ENCODE results near the gene IRF3.
A peak's percentile ranks its signal among the peaks of the same experiment; 100 is the strongest.

Gene IRF3, protein sequence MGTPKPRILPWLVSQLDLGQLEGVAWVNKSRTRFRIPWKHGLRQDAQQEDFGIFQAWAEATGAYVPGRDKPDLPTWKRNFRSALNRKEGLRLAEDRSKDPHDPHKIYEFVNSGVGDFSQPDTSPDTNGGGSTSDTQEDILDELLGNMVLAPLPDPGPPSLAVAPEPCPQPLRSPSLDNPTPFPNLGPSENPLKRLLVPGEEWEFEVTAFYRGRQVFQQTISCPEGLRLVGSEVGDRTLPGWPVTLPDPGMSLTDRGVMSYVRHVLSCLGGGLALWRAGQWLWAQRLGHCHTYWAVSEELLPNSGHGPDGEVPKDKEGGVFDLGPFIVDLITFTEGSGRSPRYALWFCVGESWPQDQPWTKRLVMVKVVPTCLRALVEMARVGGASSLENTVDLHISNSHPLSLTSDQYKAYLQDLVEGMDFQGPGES
- total RNA-seq, result 66.6 to 148 (median 121) reads per million in 4 donors

DNA sequence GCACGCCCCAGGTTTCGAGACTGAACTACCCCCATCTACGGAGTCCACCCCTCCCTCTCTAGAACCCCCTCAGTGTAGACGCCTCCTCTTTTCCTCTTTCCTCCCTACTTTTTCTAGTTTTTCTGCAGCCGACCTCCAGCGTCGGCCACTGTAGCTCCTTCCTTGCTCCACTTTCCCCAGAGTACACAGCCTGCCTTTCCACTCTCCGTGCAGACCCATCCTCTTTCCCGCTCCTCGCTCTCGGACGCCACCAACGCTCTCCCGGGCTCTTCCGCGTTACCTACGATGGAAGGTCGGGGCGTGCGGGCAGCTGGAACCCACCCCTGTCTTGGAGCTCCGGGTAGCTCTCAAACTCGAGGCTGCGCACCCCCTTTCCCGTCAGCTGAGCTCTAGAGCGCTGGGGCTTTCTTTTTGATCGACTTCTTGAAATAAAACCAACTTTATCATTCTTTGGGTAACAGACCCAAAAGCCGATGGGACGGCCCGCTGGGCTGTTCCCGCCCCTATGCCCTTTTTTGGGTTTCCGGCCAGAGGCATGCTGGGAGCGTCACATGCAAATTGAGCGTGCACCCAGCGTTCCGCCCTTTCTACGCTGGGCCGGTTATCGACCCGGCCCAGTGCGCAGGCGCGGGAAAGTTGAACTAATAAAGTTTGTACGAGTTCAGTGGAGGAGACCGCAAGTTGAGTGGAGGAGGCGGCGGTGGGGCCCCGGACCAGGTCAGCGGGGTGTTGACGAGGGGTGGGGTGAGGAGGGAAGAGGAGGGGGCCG lies at the start of gene IRF3, which contains the start of gene BCL2L12:
IRF3 (minus strand) TSS at position 507 of the 769 bp plus-strand sequence. CDS start 1,019 bp downstream, outside the sequence.
BCL2L12 (plus strand) TSS at position 583 of the 769 bp plus-strand sequence. CDS start 760 bp downstream, outside the sequence.
- DNase-seq, result peak; percentile 97 to 100 (median 99)

DNA sequence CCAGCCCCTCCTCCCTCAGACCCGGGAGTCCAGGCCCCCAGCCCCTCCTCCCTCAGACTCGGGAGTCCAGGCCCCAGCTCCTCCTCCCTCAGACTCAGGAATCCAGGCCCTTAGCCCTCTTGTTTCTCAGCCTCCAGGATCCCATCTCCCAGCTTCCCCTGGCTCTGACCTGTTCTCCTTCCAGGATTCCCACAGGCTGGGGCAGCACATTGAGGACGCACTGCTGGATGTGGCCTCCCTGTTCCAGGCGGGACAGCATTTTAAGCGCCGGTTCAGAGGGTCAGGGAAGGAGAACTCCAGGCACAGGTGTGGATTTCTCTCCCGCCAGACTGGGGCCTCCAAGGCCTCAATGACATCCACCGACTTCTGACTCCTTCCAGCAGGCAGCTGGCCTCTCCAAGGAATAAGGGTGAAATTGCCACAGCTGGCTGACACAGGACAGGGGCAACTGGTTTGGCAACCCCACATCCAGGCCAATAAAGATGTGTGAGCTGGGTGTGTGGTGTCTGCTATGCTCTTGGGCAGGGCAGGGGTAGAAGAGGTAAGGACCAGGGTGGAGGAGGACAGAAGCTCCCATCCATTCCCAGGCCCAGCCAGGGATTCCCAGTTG lies 47.7 kb upstream of the IRF3 start:
- DNase-seq, result no peak

DNA sequence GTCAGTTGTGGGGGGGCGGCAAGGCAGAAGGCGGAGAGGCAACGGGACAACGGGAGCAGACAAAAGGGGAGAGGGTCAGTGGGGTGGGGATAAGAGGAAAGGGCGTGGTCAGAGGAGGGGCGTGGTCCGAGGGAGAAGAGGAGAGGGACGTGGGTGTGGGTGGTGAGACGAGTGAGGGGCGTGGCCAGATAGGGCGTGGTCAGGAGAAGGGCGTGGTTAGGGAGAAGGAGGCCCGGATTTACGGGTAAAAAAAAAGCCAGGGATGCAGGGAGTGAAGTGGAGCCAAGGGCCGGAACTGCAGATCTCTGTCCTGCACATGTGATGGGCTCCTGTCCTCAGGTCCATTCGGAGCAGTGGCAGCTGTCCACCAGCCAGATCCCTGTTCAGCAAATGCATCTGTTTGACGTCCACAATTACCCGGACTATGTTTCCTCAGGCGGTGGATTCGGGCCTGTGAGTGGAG lies 46.8 kb upstream of the IRF3 start:
- DNase-seq, result no peak

DNA sequence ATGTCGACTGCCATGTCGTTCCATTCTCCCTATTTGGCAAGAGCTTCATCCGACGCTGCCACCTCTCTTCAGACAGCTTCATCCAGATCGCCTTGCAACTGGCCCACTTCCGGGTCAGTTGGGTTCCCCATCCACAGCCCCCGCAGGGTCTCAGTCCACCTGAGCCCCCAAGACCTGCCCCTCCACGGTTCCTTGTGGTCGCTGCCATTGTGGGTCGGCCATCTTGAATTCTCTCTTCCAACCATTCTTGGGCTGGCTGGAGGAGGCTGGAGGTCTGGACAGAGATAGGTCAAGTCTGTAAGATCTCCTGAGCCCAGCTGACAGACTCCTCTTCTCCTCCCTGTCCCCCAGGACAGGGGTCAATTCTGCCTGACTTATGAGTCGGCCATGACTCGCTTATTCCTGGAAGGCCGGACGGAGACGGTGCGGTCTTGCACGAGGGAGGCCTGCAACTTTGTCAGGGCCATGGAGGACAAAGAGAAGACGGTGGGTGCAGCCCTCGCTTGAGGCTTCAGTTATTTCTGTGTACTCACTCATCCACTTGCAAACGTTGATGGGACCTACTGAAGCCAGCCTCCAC lies 44.8 kb upstream of the IRF3 start:
- DNase-seq, result no peak

DNA sequence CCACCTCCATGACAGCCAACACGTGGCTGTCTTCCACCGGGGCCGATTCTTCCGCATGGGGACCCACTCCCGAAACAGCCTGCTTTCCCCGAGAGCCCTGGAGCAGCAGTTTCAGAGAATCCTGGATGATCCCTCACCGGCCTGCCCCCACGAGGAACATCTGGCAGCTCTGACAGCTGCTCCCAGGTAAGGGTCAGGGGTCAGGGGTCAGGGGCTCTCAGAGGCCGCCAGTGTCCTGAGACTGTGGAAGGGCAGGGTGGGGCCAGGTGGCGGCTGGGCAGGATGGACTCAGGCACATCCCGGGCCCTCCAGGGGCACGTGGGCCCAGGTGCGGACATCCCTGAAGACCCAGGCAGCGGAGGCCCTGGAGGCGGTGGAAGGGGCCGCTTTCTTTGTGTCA lies 40.3 kb upstream of the IRF3 start:
- no peak for DNase-seq

DNA sequence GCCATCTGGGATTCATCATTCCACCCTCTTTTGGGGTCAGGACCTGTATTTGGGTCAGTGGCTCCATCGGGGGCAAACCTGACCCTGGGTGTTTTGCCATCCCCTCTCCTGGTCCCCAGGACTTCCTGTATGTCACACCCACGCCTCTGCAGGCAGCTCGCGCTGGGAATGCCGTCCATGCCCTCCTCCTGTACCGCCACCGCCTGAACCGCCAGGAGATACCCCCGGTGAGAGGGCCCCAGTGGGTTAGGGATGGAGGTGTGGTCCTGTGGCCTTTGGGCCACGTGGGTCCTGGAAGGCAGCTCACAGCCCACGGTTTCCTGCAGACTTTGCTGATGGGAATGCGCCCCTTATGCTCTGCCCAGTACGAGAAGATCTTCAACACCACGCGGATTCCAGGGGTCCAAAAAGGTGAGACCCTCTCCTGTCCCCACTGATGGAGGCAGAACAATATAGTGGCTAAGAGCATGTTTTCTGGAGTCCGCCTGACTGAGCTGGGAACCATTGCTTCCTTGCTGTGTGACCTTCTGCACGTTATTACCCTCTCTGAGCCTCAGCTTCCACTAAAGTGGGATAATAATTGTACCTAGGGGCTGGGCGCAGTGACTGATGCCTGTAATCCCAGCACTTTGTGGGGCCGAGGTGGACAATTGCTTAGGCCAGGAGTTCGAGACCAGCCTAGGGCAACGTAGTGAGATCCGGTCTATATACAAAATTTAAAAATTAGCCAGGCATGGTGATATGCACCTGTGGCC lies 39.4 kb upstream of the IRF3 start:
- DNase-seq, result no peak

DNA sequence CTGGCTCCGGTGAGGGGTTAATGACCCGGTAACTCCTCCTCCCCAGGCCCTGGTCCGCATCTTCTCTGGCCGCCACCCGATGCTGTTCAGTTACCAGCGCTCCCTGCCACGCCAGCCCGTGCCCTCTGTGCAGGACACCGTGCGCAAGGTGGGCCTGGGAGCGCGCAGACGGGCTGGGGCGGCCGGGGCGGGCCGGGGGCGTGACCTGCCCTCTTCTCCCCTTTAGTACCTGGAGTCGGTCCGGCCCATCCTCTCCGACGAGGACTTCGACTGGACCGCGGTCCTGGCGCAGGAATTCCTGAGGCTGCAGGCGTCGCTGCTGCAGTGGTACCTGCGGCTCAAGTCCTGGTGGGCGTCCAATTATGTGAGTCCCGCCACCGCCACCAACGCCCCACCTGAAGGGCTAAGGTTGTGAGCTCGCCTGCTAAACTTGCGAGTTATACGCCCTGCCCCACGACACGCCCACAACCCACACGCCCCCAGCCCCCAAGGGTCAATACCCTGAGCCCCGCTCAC lies 35.7 kb upstream of the IRF3 start:
- no peak for DNase-seq

DNA sequence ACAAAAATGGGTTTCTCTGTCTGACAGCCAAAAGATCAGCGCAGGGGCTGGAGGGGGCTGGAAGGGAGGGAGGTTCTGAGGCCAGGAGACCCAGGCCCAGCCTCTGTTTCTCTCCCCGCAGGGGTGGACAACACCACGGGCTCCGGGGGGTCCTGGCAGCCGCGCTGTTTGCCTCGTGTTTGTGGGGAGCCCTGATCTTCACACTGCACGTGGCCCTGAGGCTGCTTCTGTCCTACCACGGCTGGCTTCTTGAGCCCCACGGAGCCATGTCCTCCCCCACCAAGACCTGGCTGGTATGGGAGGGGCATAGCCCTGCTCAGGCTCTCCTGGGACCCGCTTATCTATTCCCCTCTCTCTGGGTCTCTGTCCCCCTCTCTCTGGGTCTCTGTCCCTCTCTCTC lies 34.9 kb upstream of the IRF3 start:
- DNase-seq, result no peak

DNA sequence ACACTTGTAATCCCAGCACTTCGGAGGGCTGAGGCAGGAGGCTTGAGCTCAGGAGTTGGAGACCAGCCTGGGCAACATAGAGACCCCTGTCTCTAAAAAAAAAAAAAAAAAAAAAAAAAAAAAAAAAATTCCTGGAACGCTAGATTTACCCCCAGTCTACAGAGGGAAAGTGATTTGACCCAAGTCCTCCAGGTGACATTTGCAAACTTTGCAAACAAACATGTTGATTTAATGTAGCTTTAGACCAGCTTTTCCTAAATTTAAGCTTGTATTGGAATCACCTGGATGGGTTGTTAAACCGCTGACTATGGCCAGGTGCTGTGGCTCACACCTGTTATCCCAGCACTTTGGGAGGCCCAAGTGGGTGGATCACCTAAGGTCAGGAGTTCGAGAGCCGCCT lies 33.7 kb upstream of the IRF3 start:
- DNase-seq, result no peak

DNA sequence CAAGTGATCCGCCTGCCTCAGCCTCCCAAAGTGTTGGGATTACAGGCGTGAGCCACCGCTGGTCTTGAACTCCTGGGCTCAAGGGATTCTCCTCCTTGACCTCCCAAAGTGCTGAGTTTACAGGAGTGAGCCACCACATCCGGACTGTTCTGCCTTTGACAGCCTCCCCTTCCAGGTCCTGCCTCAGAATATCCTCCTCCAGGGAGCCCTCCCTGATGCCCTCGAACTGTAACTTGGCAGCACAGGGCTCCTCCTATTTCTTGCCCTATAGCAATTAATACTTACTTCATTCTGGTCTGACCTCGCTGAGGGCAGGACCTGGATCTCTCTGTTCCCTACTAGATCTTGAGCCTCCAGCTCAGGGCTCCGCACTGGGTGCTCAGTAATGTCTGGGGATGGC lies 31.2 kb upstream of the IRF3 start:
- no peak for DNase-seq

DNA sequence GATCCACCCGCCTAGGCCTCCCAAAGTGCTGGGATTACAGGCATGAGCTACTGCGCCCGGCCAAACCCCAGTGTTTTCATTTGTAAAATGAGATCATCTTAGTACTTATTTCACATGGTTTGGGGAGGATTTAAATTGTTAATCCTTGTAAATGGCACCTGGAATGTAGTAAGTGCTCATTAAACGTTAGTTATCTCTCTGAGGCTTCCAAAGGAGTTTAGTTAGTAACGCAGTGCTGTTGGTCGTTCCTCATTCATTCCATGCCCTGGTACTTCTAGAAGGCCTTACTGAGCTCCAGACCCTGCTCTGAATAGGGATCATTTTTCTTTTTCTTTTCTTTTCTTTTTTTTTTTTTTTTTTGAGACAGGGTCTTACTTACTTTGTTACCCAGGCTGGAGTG lies 30.5 kb upstream of the IRF3 start:
- DNase-seq, result no peak

DNA sequence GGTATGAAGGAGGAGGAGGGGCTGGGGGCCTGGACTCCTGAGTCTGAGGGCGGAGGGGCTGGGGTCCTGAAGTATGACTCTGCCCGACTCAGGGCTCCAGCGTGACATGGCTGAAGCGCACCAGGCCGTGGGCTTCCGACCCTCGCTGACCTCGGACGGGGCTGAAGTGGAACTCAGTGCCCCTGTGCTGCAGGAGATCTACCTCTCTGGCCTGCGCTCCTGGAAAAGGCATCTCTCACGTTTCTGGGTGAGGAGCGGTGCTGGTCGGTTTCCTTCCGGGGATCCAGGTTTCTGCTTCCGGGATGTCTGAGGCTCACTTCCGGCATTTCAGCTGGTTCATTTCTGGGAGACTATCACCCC lies 26.5 kb upstream of the IRF3 start:
- DNase-seq, result no peak

DNA sequence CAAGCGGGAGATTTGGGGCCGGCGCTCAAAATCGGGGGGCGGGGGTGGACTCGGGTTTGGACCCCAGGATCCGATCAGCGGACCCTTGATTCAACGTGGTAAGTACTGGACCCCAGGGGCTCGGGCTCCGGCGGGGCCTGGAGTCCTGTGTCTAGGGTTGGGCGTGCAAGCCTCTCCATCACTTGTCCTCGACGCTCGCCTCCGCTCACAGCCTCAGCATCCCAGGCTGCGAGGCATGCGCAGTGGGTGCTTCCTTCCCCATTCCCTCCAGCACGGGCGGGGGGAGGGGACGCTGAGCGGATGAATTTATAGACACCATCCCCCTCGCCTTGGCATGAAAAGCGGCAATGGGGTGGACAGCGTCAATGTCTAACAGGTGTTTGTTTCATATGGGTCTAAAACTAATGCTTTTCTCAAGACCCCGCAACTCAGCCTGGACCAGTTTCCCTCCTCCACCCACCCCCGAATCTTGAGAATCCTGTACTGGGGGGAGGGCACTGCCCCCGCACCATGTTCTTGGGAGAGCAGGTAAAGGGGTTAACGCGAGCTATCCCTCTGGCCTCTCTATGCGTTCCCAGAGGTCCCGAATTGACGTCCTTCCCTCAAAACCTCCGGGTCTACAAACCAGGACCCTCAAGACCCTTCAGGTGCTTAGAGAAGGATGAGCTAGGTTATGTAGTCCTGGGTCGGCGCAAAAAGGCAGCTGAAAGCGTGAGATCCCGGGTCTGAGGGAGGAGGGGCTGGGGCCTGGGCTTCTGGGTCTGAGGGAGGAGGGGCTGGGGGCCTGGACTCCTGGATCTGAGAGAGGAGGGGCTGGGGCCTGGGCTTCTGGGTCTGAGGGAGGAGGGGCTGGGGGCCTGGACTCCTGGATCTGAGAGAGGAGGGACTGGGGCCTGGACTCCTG lies 25.8 kb upstream of the IRF3 start:
- peak in 1 of 5 donors; percentile 39 for DNase-seq

DNA sequence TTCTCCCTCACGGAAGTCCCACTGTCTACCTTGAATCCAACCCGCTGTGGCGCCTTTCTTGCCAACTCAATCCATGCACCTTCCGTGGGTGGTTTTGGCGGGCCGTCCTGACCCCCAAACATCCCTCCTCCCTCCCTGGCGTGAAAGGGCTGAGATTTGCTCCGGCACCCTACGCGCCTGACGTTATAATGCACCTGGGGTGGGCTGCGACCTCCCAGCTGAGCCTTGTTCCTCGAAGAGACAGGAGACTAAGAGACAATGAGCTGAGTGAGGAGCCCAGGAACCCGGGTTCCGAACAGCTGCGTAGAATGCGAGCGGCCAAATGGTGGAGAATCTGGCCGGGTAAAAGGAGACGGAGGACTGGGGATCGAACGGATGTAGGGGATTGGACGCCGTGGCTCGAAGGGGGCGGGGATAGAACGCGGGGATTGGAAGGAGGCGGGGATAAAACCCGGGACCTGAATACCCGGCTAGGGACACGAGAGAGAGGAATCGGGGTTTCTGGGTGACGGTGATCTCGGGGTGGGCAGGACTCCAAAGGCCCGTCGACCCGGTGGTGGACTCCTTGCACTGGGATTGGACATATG lies 25.1 kb upstream of the IRF3 start, which contains the start of gene CPT1C:
CPT1C (plus strand) TSS at position 461 of the 587 bp plus-strand sequence. CDS start 1,137 bp downstream, outside the sequence.
- DNase-seq, result peak in 4 of 5 donors; percentile 38 to 59 (median 50)

DNA sequence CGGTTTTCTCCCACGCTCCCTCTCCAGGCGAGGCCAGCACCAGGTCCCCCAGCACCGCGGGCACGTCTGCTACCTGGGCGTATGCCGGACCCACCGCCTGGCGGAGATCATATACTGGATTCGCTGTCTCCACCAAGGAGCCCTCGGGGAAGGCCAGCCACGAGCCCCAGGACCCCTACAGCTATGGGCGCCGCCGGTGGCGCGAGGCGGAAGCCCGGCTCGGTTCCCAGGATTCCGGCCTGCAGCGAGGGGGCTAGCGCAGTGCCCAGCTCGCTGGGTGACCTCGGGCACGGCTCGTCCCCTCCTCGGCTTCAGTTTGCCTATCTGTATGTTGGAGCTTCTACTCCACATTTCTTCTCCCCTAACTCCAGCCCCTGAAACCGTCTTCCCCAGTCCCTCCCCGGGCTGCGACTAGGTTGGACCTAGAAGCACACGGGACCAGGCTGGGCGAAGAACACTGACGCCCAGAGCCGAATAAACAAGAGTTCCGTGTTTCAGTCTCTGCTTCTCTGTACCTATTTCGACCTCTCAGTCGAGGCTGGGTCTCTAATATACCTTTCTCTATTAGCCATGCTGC lies 24.5 kb upstream of the IRF3 start:
- DNase-seq, result no peak

DNA sequence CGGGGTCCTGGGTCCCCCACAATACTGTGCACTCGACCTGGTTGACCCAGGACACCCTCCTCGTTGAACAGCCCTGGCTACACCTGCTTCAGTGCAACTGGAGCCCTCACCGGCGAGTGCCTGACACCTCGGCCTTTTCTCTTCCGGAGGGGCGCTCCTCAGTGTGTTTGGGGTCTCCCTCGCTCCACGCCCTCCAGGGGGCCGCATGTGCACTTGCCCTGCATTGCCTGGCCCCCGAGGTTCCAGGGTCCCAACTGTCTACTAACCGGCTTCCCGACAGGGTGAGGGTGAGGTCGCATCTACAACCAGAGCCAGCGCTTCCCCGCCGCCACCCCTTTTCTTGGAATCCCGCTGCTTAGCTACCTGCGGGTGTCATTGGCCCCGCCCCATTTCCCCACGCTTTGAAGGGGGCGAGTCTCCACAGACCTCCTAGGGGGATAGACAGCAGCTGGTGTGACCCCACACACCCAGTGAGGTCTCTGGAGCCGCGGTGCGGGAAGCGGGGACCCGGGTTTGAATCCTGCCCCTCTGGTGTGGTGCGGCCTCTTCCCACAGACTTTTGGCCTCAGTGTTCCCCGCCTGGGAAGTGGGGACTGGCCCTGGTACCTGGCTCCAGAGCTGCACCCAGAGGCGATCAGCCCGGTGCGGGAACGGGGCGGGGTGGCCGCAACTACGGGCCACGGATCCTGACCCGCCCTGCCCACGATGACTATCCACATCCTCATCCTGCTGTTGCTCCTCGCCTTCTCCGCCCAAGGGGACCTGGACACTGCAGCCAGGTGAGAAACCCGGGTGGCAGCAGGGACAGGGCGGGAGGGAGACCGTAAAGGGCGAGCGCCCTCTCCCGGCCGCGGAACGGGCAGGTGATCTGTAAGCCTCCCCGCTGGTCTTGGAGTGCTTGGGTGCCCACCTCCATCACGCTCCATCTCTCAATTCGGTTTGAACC lies 23.7 kb upstream of the IRF3 start, which contains the start of gene ADM5:
ADM5 (plus strand) TSS at position 462 of the 946 bp plus-strand sequence; CDS start at position 706, 244 bp downstream.
- peak in 1 of 5 donors; percentile 32 for DNase-seq

DNA sequence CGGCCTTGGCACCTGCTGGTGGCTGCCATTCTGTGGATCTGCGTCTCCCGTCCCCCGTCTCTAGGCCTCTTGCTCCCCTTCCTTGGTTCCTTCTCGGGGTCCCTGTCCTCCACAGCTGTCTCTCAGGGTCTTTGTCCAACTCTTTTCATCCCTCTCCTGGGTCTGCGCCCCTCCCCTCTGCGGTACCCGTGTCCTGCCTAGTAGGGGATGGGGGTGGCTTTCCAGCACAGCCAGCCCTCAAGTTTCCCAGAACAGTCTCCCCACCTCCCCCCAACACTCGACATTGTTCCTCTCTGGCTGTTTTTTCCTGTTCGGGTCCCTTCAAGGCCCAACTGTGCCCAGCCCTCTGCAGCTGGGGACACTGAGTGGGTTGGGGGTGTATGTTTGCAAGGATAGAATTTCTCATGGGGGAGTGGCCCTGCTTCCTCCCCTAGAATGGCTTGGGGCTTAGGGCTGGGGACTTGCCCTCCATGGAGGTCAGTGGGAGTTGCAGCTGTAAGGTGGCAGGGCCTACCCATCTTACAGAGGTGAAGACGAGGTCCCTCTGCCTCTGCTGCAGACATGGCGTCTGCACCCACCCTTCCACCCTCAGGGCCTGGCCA lies 23.0 kb upstream of the IRF3 start:
- DNase-seq, result no peak
